SK-N-SH (cell line): ENCODE measurements around the gene CHMP1B. TPM values are rescaled to one million over a fixed set of nuclear protein-coding genes. Genes with fewer than 3 reads are reported as not detected.

ENCODE experiments used
- CTCF ChIA-PET: fragments of 300-600, 350-600 bp; formaldehyde crosslinking; extraction: SDS; loops from one replicate; lab custom pipeline; 2021; lab: Yijun Ruan, JAX
- POLR2A ChIA-PET: fragments of 350-600 bp; sonication (Branson Sonifier 250); formaldehyde crosslinking; extraction: SDS; loops from one replicate; lab custom pipeline; 2020; ENCODE audit warnings: antibody characterized with exemption, inconsistent platforms; lab: Yijun Ruan, JAX
- DNase-seq: peaks from one replicate; pipeline ENCODE4 v3.0.0; 2012
- H2AFZ ChIP-seq: fragments of 200-600 bp; sonication (generic); 2 replicates; pipeline ENCODE4 v1.8.1; 2016; ENCODE audit warnings: antibody characterized with exemption, mild to moderate bottlenecking, low read depth
- H3F3A ChIP-seq: fragments of 200-600 bp; sonication (generic); replicated peaks from 2 replicates; pipeline ENCODE3; 2016; ENCODE audit warnings: antibody characterized with exemption, mild to moderate bottlenecking; ENCODE audit not compliant: insufficient read depth
- H3K27ac ChIP-seq, 2 experiments: fragments of 200-500 bp in 1 of 2; fragments of 200-600 bp in 1 of 2; sonication (Bioruptor generic) in 1 of 2; sonication (generic), shearing (Covaris generic) in 1 of 2; 2 replicates each; pipeline versions ENCODE4 v1.5.1 to v1.6.1; 2014 to 2016; ENCODE audit warnings: low read depth in 2 of 2, inconsistent platforms in 1 of 2, low read length in 1 of 2, mild to moderate bottlenecking in 1 of 2, mixed read lengths in 1 of 2
- H3K27me3 ChIP-seq: fragments of 200-600 bp; sonication (generic), shearing (Covaris generic); 2 replicates; pipeline ENCODE4 v1.6.1; 2016; ENCODE audit warnings: mixed run types; ENCODE audit not compliant: insufficient read depth
- H3K36me3 ChIP-seq, 2 experiments: fragments of 200-500 bp in 1 of 2; fragments of 200-600 bp in 1 of 2; sonication (Bioruptor generic) in 1 of 2; sonication (generic) in 1 of 2; replicated peaks in 1 of 2; 2 replicates each; pipeline versions ENCODE3 to v1.5.1; 2014 to 2016; ENCODE audit warnings: low read length in 1 of 2, mild to moderate bottlenecking in 1 of 2; ENCODE audit not compliant: insufficient read depth in 2 of 2, control insufficient read depth in 1 of 2
- H3K4me1 ChIP-seq, 2 experiments: fragments of 200-500 bp in 1 of 2; fragments of 200-600 bp in 1 of 2; sonication (Bioruptor generic) in 1 of 2; sonication (generic), shearing (Covaris generic) in 1 of 2; 2 replicates each; pipeline versions ENCODE4 v1.5.1 to v1.6.1; 2014 to 2016; ENCODE audit warnings: low read depth in 1 of 2, low read length in 1 of 2, mixed run types in 1 of 2; ENCODE audit not compliant: insufficient read depth in 2 of 2, control insufficient read depth in 1 of 2
- H3K4me2 ChIP-seq: fragments of 200-600 bp; sonication (generic), shearing (Covaris generic); 2 replicates; pipeline ENCODE4 v1.6.1; 2017; ENCODE audit warnings: mixed run types
- H3K4me3 ChIP-seq, 2 experiments: fragments of 200-500 bp in 1 of 2; fragments of 200-600 bp in 1 of 2; sonication (Bioruptor generic) in 1 of 2; sonication (generic), shearing (Covaris generic) in 1 of 2; 2 replicates each; pipeline versions ENCODE4 v1.5.1 to v1.8.1; 2014 to 2016; ENCODE audit warnings: low read depth in 2 of 2, inconsistent platforms in 1 of 2, low read length in 1 of 2, mild to moderate bottlenecking in 1 of 2, mixed read lengths in 1 of 2, moderate library complexity in 1 of 2
- H3K79me2 ChIP-seq: fragments of 200-600 bp; sonication (generic); 2 replicates; pipeline ENCODE4 v1.8.1; 2017; ENCODE audit warnings: mild to moderate bottlenecking; ENCODE audit not compliant: insufficient read depth
- H3K9ac ChIP-seq: fragments of 200-600 bp; sonication (generic); 2 replicates; pipeline ENCODE4 v1.6.1; 2017; ENCODE audit warnings: mixed run types
- H3K9me2 ChIP-seq: fragments of 200-600 bp; sonication (generic); 2 replicates; pipeline ENCODE4 v1.6.1; 2017; ENCODE audit warnings: mixed run types
- H3K9me3 ChIP-seq: fragments of 200-600 bp; sonication (generic); 2 replicates; pipeline ENCODE4 v1.6.1; 2017; ENCODE audit warnings: mixed run types, mild to moderate bottlenecking, moderate library complexity
- H4K20me1 ChIP-seq: fragments of 200-600 bp; sonication (generic); 2 replicates; pipeline ENCODE4 v1.6.1; 2017; ENCODE audit warnings: mild to moderate bottlenecking, mixed run types; ENCODE audit not compliant: insufficient read depth
- CHD2 ChIP-seq: fragments of 150-350 bp; IDR thresholded peaks from 2 replicates; pipeline ENCODE4 v1.6.1; 2018; ENCODE audit warnings: low read length; ENCODE audit not compliant: partially characterized antibody
- CTCF ChIP-seq: fragments of 200-600 bp; sonication (generic); IDR thresholded peaks from 2 replicates; pipeline ENCODE4 v1.6.1; 2017; ENCODE audit warnings: antibody characterized with exemption, mild to moderate bottlenecking, moderate library complexity
- IRF3 ChIP-seq: fragments of 150-350 bp; IDR thresholded peaks from 2 replicates; pipeline ENCODE4 v1.6.1; 2016; ENCODE audit warnings: mild to moderate bottlenecking, low read depth, low read length
- JUND ChIP-seq: IDR thresholded peaks from 2 replicates; pipeline ENCODE4 v1.4.0; 2012
- MAX ChIP-seq: IDR thresholded peaks from 2 replicates; pipeline ENCODE4 v1.4.0; 2012; ENCODE audit warnings: low read depth
- NFIC ChIP-seq: IDR thresholded peaks from 2 replicates; pipeline ENCODE4 v1.4.0; 2012; ENCODE audit warnings: borderline replicate concordance
- POLR2AphosphoS5 ChIP-seq: IDR thresholded peaks from 2 replicates; pipeline ENCODE4 v1.6.1; 2012; ENCODE audit warnings: low read depth, low read length
- RAD21 ChIP-seq: IDR thresholded peaks from 2 replicates; pipeline ENCODE4 v1.6.1; 2012; ENCODE audit warnings: mild to moderate bottlenecking, low read length
- RFX5 ChIP-seq: IDR thresholded peaks from 2 replicates; pipeline ENCODE4 v1.6.1; 2012; ENCODE audit warnings: mild to moderate bottlenecking, improper control_type of control experiment, low read length
- RXRA ChIP-seq: IDR thresholded peaks from 2 replicates; pipeline ENCODE4 v1.4.0; 2012; ENCODE audit warnings: low read depth, mild to moderate bottlenecking, borderline replicate concordance
- TEAD4 ChIP-seq: IDR thresholded peaks from 2 replicates; pipeline ENCODE4 v1.4.0; 2012; ENCODE audit warnings: mild to moderate bottlenecking, borderline replicate concordance; ENCODE audit not compliant: insufficient read depth
- USF1 ChIP-seq: IDR thresholded peaks from 2 replicates; pipeline ENCODE4 v1.4.0; 2012; ENCODE audit warnings: low read depth, borderline replicate concordance
- USF2 ChIP-seq: fragments of 150-350 bp; IDR thresholded peaks from 2 replicates; pipeline ENCODE4 v1.6.1; 2017; ENCODE audit warnings: antibody characterized with exemption, low read length, low read depth, borderline replicate concordance
- YY1 ChIP-seq: IDR thresholded peaks from 2 replicates; pipeline ENCODE4 v1.4.0; 2012; ENCODE audit warnings: low read depth, mild to moderate bottlenecking
- ZBTB33 ChIP-seq: IDR thresholded peaks from 2 replicates; pipeline ENCODE4 v1.4.0; 2012; ENCODE audit warnings: low read depth, borderline replicate concordance
- WGBS: methylation state at CpG from one replicate; pipeline ENCODE4 v1.1.6; 2017; ENCODE audit warnings: low lambda C conversion rate; 5-methylcytosine and 5-hydroxymethylcytosine counted together
- polyA plus RNA-seq, 3 experiments: library from polyadenylated mRNA; depleted of rRNA; stranded (reverse); fragments of >200 nt; gene quantifications; 2 replicates each; pipeline ENCODE4 v1.2.3, GENCODE V29; 2012

CHMP1B gene
- polyA plus RNA-seq, 1 of the 3 experiments (the other 2 are of a cell fraction): 52.4 TPM

- no peak for TF ChIP-seq CTCF
- TF ChIP-seq, all 33 proteins: peak for 0
Observed at GRCh38 chr18:11868230-11868629, 17.0 kb downstream of the CHMP1B start (continued).

- Histone ChIP-seq H3K9me3 (no peaks in the 10 kb centered on the region), H3K9ac (no peak overlapping the region), H3K36me3 (no peaks in the 10 kb centered on the region), H3K4me2 (no peak overlapping the region), H3F3A (no peaks in the 10 kb centered on the region), H3K9me2 (no peaks in the 10 kb centered on the region), H3K27me3 (peaks cover 15% of the 10 kb centered on the region; the same call in 1 of the 2 replicates), H3K4me1 (no peaks in the 10 kb centered on the region), H4K20me1 (no peaks in the 10 kb centered on the region), H3K79me2 (no peaks in the 10 kb centered on the region), H2AFZ (no peak overlapping the region), H3K27ac (no peak overlapping the region), H3K4me3 (no peak overlapping the region)
- ChIA-PET POLR2A (interaction anchor here (0.6 kb wide), 1 partner anchor 78 kb away, joined by 4 read pairs; no protein-coding TSS in a partner anchor), CTCF (interaction anchor here (0.9 to 2.0 kb wide), 2 partner anchors 18 to 139 kb away, joined by 3 to 6 read pairs; no protein-coding TSS in a partner anchor)
- no peak for TF ChIP-seq CHD2
- no peak for TF ChIP-seq NFIC
- TF ChIP-seq RXRA: no peak
- TF ChIP-seq ZBTB33: no peak
- no peak for TF ChIP-seq RFX5
- no peak for TF ChIP-seq JUND
- TF ChIP-seq POLR2AphosphoS5: no peak
- TF ChIP-seq TEAD4: no peak
- no peak for TF ChIP-seq IRF3
- no peak for TF ChIP-seq USF1
- no peak for TF ChIP-seq MAX
- no peak for TF ChIP-seq YY1
- TF ChIP-seq USF2: no peak
- TF ChIP-seq RAD21: no peak
- DNase-seq: no peak
- WGBS: 11% methylated on average over 3 of the region's 5 CpGs
Observed at GRCh38 chr18:11871501-11871900, 20.3 kb downstream of the CHMP1B start.
